22Rv1 (cell line): Measurements from ENCODE around the gene MNAT1.

ENCODE experiments used
- H3K27ac ChIP-seq: fragments of 450-650 bp; 2 replicates; pipeline ENCODE4 v1.5.1; 2017
- CTCF ChIP-seq: fragments of 450-650 bp; IDR thresholded peaks from 2 replicates; pipeline ENCODE4 v1.5.1; 2017; ENCODE audit warnings: mild to moderate bottlenecking
- ZFX ChIP-seq: fragments of 450-650 bp; IDR thresholded peaks from 2 replicates; pipeline ENCODE4 v1.6.1; 2017; ENCODE audit warnings: antibody characterized with exemption, borderline replicate concordance

The MNAT1 gene

DNA sequence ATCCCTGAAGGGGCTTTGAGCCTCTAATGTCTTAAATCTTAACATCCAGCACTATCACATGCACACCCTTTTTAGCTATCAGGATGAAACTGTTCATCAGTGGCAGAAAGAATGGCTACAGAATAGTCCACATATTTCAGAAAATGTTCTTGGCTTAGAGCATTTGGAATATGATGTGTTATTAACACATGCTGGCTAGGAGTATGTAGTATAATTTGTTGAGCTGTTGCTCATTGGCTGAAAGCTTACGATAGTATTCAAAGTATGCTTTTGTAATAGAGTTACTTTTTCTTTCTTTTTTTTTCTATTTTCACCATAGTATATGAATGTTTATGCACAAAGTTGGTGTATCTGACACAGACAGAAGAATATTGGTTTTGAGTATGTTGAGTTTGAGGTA, 55.1 kb downstream of the MNAT1 start:
- TF ChIP-seq ZFX: no peak
- no peak for TF ChIP-seq CTCF
- no peak overlapping the region for H3K27ac ChIP-seq

DNA sequence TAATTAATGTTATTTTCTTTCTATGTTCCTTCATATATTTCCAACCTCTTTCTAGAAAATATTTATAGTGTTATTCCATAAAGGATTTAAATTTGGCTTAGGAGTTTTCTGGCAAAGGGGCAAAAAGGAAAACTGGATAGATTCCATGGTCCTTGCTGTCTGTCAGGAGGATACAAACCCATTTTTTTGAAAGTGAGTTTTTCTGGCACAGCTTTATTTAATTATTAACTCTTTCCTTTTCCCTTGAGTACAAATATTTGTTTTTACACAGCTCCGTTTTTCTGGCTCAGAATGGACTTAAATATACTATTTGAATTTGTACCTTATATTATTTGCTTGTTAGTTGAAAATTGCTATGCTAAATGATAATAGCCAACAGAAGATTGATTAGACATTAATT, 56.3 kb downstream of the MNAT1 start:
- TF ChIP-seq CTCF (no peak), ZFX (no peak)
- H3K27ac ChIP-seq: no peak overlapping the region

GRCh38 chr14:60796434-60796833, 61.9 kb downstream of the MNAT1 start:
- TF ChIP-seq CTCF: no peak
- H3K27ac ChIP-seq: no peak overlapping the region

DNA sequence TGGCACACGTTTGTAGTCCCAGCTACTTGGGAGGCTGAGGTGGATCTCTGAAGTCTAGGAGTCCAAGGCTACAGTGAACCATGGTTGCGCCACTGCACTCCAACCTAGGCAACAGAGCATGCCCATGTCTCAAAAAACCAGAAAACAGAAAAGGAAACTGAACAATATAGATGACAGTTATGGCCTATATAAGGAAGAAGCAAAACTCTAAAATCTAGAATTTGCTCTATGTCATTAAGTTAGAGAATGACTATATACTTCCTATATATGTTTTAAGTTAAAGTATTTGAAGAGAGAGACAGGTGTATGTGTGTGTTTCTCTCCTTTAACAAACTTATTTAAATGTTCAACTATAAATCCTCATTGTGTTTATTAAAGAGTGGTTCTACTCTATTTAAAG, 65.8 kb downstream of the MNAT1 start:
- H3K27ac ChIP-seq: no peak overlapping the region
- TF ChIP-seq CTCF: no peak
- TF ChIP-seq ZFX: no peak

DNA sequence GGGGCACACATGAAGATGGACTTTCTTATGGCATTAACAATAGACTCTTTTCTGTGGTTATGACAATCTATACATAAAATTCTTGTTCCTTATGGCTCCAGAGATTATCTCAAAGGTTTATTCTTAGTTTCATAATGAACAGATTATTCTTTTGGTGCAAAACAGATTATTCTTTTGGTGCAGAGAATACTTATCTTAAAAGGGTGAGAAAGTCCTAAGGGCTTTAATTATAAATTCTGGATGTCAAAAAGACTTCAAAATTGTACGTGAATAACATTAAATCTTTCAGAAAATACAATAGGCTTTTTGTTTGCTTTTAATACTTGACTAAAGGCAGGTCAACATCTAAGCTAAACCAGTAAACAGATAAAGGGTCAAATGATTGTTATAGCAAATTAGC, 69.3 kb downstream of the MNAT1 start:
- TF ChIP-seq ZFX: no peak
- TF ChIP-seq CTCF: no peak
- H3K27ac ChIP-seq: no peak overlapping the region

DNA sequence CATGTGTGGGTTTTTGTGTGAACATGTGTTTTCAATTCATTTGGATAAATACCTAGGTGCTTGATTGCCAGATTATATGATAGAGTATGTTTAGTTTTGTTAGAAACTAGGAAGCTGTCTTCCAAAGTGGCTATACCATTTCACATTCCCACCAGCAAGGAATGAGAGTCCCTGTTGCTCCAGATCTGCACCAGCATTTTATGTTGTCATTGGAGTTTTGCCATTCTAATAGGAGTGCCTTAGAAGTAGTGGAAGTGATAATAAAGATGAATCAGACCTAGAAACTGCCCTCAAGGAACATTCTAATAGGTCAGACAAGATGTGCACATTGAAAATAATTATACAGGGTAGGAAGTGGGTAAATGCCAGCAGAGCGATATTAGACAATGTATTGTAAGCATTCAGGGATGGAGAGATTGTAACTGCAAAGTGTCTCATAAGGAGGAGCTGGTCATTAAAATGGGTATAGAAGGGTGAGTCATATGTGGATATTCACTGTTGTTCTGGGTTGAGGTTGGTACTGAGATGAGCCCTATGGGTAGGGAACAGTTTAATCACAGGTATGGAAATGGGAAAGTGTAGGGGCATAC, 71.4 kb downstream of the MNAT1 start:
- no peak overlapping the region for H3K27ac ChIP-seq
- TF ChIP-seq CTCF (no peak), ZFX (no peak)

GRCh38 chr14:60807247-60807646, 72.7 kb downstream of the MNAT1 start:
- H3K27ac ChIP-seq: no peak overlapping the region
- TF ChIP-seq ZFX (no peak), CTCF (no peak)
